SH-SY5Y (cell line): ENCODE measurements around the gene NDUFAF4.

Experiments
- GATA2 ChIP-seq: IDR thresholded peaks from 2 replicates; pipeline ENCODE4 v1.6.1; 2011; ENCODE audit warnings: mild to moderate bottlenecking, low read depth, low read length
- GATA3 ChIP-seq: IDR thresholded peaks from 2 replicates; pipeline ENCODE4 v1.6.1; 2011; ENCODE audit warnings: low read depth, mild to moderate bottlenecking, low read length, moderate library complexity

DNA sequence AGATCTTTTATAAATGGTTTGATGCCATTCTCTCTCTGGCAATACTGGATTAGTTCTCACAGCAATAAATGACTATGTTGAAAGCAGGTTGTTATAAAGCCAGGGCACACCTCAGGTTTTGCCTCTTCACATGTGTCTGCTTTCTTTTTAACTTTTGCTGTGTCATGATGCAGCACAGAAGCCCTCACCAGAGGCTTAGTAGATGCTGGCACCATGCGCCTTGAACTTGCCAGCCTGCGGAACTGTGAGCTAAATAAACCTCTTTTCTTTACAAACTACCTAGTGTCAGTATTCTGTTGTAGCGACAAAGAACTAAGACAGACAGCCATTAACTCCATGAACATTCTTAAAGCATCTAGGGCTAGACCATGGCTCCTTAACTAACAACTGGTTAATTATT, 45.1 kb downstream of the NDUFAF4 start:
- TF ChIP-seq GATA3 = no peak
- no peak for TF ChIP-seq GATA2
